H1 (cell line): ENCODE measurements around the gene PTPRO. TPM values are rescaled to one million over a fixed set of nuclear protein-coding genes. Genes with fewer than 3 reads are reported as not detected.

Experiments used
- CTCF ChIA-PET: fragments of 300-600 bp; sonication (Branson Sonifier 250); formaldehyde crosslinking; loops from one replicate; lab custom pipeline; 2021; ENCODE audit not compliant: partially characterized antibody; lab: Charles Lee
- POLR2A ChIA-PET: fragments of 300-600 bp; sonication (Branson Sonifier 250); formaldehyde crosslinking; loops from one replicate; lab custom pipeline; 2021; ENCODE audit warnings: inconsistent platforms; ENCODE audit not compliant: partially characterized antibody; lab: Charles Lee
- DNase-seq, 2 experiments: peaks; one replicate each; pipeline versions ENCODE4 v3.0.0 to v3.0.0-alpha.2; 2010 to 2022; ENCODE audit warnings: low spot score in 2 of 2, low read depth in 1 of 2, mixed read lengths in 1 of 2
- FAIRE-seq: peaks from 2 replicates; lab custom pipeline; 2011; peaks lifted over from hg19 to GRCh38; lab: Jason Lieb, UNC
- H2AFZ ChIP-seq: 2 replicates; pipeline ENCODE4 v1.8.1; 2012; ENCODE audit warnings: low read length, inconsistent platforms
- H2AK5ac ChIP-seq: 2 replicates; pipeline ENCODE4 v1.6.1; 2013; ENCODE audit warnings: low read depth, low read length
- H2BK120ac ChIP-seq: replicated peaks from 2 replicates; pipeline ENCODE3; 2013; ENCODE audit warnings: low read depth, low read length, inconsistent platforms
- H2BK12ac ChIP-seq: 2 replicates; pipeline ENCODE4 v1.6.1; 2013; ENCODE audit warnings: low read depth, low read length
- H2BK15ac ChIP-seq: 2 replicates; pipeline ENCODE4 v1.6.1; 2013; ENCODE audit warnings: low read length
- H2BK20ac ChIP-seq: 2 replicates; pipeline ENCODE4 v1.6.1; 2013; ENCODE audit warnings: low read length
- H2BK5ac ChIP-seq: 2 replicates; pipeline ENCODE4 v1.6.1; 2013; ENCODE audit warnings: low read depth, low read length
- H3K14ac ChIP-seq: 2 replicates; pipeline ENCODE4 v1.6.1; 2013; ENCODE audit warnings: inconsistent platforms; ENCODE audit not compliant: insufficient read length
- H3K18ac ChIP-seq: 2 replicates; pipeline ENCODE4 v1.6.1; 2013; ENCODE audit warnings: low read length; ENCODE audit errors: extremely low read depth
- H3K23ac ChIP-seq: 2 replicates; pipeline ENCODE4 v1.6.1; 2013; ENCODE audit warnings: inconsistent platforms; ENCODE audit not compliant: insufficient read length
- H3K23me2 ChIP-seq: 2 replicates; pipeline ENCODE4 v1.6.1; 2013; ENCODE audit warnings: low read depth, low read length
- H3K27ac ChIP-seq: 2 replicates; pipeline ENCODE4 v1.6.1; 2011; ENCODE audit warnings: low read depth, low read length, inconsistent platforms
- H3K27me3 ChIP-seq, 4 experiments: replicated peaks in 1 of 4; 1 replicate in 1 of 4; 2 replicates in 3 of 4; pipeline versions ENCODE4 v1.6.1 to v1.8.1; 2011 to 2013; ENCODE audit warnings: low read length in 3 of 4, mild to moderate bottlenecking in 3 of 4, inconsistent platforms in 2 of 4, mixed read lengths in 2 of 4, moderate library complexity in 1 of 4; ENCODE audit not compliant: control insufficient read depth in 3 of 4, insufficient read depth in 3 of 4; ENCODE audit errors: extremely low read depth in 1 of 4
- H3K36me3 ChIP-seq, 4 experiments: 2 replicates each; pipeline versions ENCODE4 v1.6.1 to v1.8.1; 2011 to 2013; ENCODE audit warnings: mild to moderate bottlenecking in 4 of 4, low read length in 3 of 4, moderate library complexity in 2 of 4, control low read depth in 1 of 4, inconsistent platforms in 1 of 4; ENCODE audit not compliant: insufficient read depth in 4 of 4, control insufficient read depth in 2 of 4
- H3K4ac ChIP-seq: replicated peaks from 2 replicates; pipeline ENCODE3; 2013; ENCODE audit warnings: low read length, low read depth, mixed read lengths, inconsistent platforms; ENCODE audit not compliant: insufficient read length
- H3K4me1 ChIP-seq, 4 experiments: replicated peaks in 1 of 4; 1 replicate in 1 of 4; 2 replicates in 3 of 4; pipeline versions ENCODE4 v1.6.1 to v1.8.1; 2011 to 2013; ENCODE audit warnings: low read length in 3 of 4, inconsistent platforms in 2 of 4, mixed read lengths in 1 of 4; ENCODE audit not compliant: insufficient read depth in 4 of 4, control insufficient read depth in 3 of 4
- H3K4me2 ChIP-seq, 2 experiments: 2 replicates each; pipeline versions ENCODE4 v1.6.1 to v1.8.1; 2011 to 2013; ENCODE audit warnings: low read depth in 2 of 2, low read length in 2 of 2, control low read depth in 1 of 2, inconsistent platforms in 1 of 2, mild to moderate bottlenecking in 1 of 2; ENCODE audit not compliant: insufficient read depth in 1 of 2
- H3K4me3 ChIP-seq, 4 experiments: fragments of 200-600, 300-600 bp in 1 of 4; sonication (generic), shearing (Covaris generic), sonication (Bioruptor Twin) in 1 of 4; 2 replicates each; pipeline versions ENCODE4 v1.5.1 to v1.8.1; 2011 to 2016; ENCODE audit warnings: low read length in 4 of 4, low read depth in 3 of 4, control low read depth in 2 of 4, inconsistent platforms in 2 of 4, mild to moderate bottlenecking in 2 of 4, mixed read lengths in 1 of 4, moderate library complexity in 1 of 4; ENCODE audit not compliant: insufficient read depth in 2 of 4; ENCODE audit errors: extremely low read depth in 1 of 4
- H3K56ac ChIP-seq: replicated peaks from 2 replicates; pipeline ENCODE3; 2013; ENCODE audit warnings: low read depth, mild to moderate bottlenecking, mixed read lengths, low read length, inconsistent platforms; ENCODE audit not compliant: insufficient read length
- H3K79me1 ChIP-seq: 2 replicates; pipeline ENCODE4 v1.6.1; 2013; ENCODE audit warnings: low read depth, low read length, control low read depth
- H3K79me2 ChIP-seq, 2 experiments: 2 replicates each; pipeline versions ENCODE4 v1.6.1 to v1.8.1; 2012 to 2013; ENCODE audit warnings: low read length in 2 of 2, mild to moderate bottlenecking in 2 of 2, inconsistent platforms in 1 of 2; ENCODE audit not compliant: insufficient read depth in 2 of 2, control insufficient read depth in 1 of 2
- H3K9ac ChIP-seq, 4 experiments: replicated peaks in 1 of 4; 1 replicate in 1 of 4; 2 replicates in 3 of 4; pipeline versions ENCODE4 v1.6.1 to v1.8.1; 2011 to 2013; ENCODE audit warnings: low read depth in 3 of 4, low read length in 3 of 4, control low read depth in 2 of 4, mild to moderate bottlenecking in 2 of 4, moderate library complexity in 2 of 4, inconsistent platforms in 1 of 4; ENCODE audit errors: extremely low read depth in 1 of 4
- H3K9me3 ChIP-seq, 2 experiments: 2 replicates each; pipeline versions ENCODE4 v1.6.1 to v1.8.1; 2012 to 2013; ENCODE audit warnings: mild to moderate bottlenecking in 2 of 2, moderate library complexity in 2 of 2, control low read depth in 1 of 2, inconsistent platforms in 1 of 2, low read depth in 1 of 2, low read length in 1 of 2, mixed read lengths in 1 of 2; ENCODE audit not compliant: insufficient read depth in 2 of 2
- H4K20me1 ChIP-seq, 2 experiments: replicated peaks in 1 of 2; 2 replicates each; pipeline versions ENCODE3 to v1.8.1; 2011 to 2013; ENCODE audit warnings: inconsistent platforms in 2 of 2, low read length in 2 of 2, mild to moderate bottlenecking in 1 of 2; ENCODE audit not compliant: insufficient read depth in 2 of 2, control insufficient read depth in 1 of 2
- H4K5ac ChIP-seq: 2 replicates; pipeline ENCODE4 v1.6.1; 2013; ENCODE audit warnings: low read length, low read depth, mixed read lengths, inconsistent platforms; ENCODE audit not compliant: insufficient read length
- H4K8ac ChIP-seq: 2 replicates; pipeline ENCODE4 v1.8.0; 2013; ENCODE audit warnings: mild to moderate bottlenecking, moderate library complexity, low read length, inconsistent platforms; ENCODE audit not compliant: insufficient read depth; ENCODE audit errors: extremely low read depth
- H4K91ac ChIP-seq: replicated peaks from 2 replicates; pipeline ENCODE3; 2013; ENCODE audit warnings: low read length, mixed read lengths, inconsistent platforms; ENCODE audit not compliant: insufficient read length
- CHD2 ChIP-seq: IDR thresholded peaks from 2 replicates; pipeline ENCODE4 v1.6.1; 2012; ENCODE audit warnings: low read length, improper control_type of control experiment
- GABPA ChIP-seq: IDR thresholded peaks from 2 replicates; pipeline ENCODE4 v1.6.1; 2011; ENCODE audit warnings: mild to moderate bottlenecking, low read length, moderate library complexity, borderline replicate concordance; ENCODE audit not compliant: insufficient read depth
- KDM5A ChIP-seq: fragments of 200-600 bp; IDR thresholded peaks from 2 replicates; pipeline ENCODE4 v1.7.1; 2012; ENCODE audit warnings: mild to moderate bottlenecking, low read length, inconsistent platforms, mixed read lengths
- NRF1 ChIP-seq: IDR thresholded peaks from 2 replicates; pipeline ENCODE4 v1.6.1; 2011; ENCODE audit warnings: mild to moderate bottlenecking, low read depth, low read length, improper control_type of control experiment
- PHF8 ChIP-seq: fragments of 200-600 bp; sonication (generic); conservative IDR thresholded peaks from 2 replicates; pipeline ENCODE4 v1.7.1; 2012; ENCODE audit warnings: low read depth, mild to moderate bottlenecking, inconsistent platforms, low read length, moderate library complexity
- ZNF274 ChIP-seq: IDR thresholded peaks from 2 replicates; pipeline ENCODE4 v1.7.0; 2012; ENCODE audit warnings: low read length, borderline replicate concordance; ENCODE audit errors: extremely low read depth
- polyA plus RNA-seq, 7 experiments: library from polyadenylated mRNA; depleted of rRNA in 3 of 7; stranded (reverse) in 5 of 7; unstranded in 2 of 7; fragments of >200 nt in 5 of 7; fragments of 200-250 nt in 2 of 7; gene quantifications; 1 replicate in 5 of 7; 2 replicates in 1 of 7; 4 replicates in 1 of 7; pipeline versions ENCODE4 v1.2.1 to v1.2.3, GENCODE V29; 2011 to 2013; ENCODE audit warnings: missing spikeins in 2 of 7, mixed read lengths in 2 of 7
- total RNA-seq: library from RNA; stranded (reverse); fragmentation: NEBNext Ultra II Directional; extraction: Animal tissue kit (Norgen Biotek cat#: 25700); gene quantifications from 2 replicates; pipeline ENCODE4 v1.2.1, GENCODE V29; 2021
- TF ChIP-seq, protein P1 (sequence below), 3 experiments: IDR thresholded peaks; 1 replicate in 2 of 3; 2 replicates in 1 of 3; pipeline versions ENCODE4 v1.5.1 to v1.6.1; 2011; ENCODE audit warnings: low read length in 3 of 3, mild to moderate bottlenecking in 3 of 3, inconsistent platforms in 2 of 3, low read depth in 1 of 3, moderate library complexity in 1 of 3; ENCODE audit not compliant: insufficient read depth in 1 of 3; ENCODE audit errors: control extremely low read depth in 1 of 3

Gene PTPRO
- total and polyA plus RNA-seq, 2 of the 8 experiments (the other 6 are each of a cell fraction or from before 2014, with no cell fraction given), result 0.73 to 1.7 TPM

DNA sequence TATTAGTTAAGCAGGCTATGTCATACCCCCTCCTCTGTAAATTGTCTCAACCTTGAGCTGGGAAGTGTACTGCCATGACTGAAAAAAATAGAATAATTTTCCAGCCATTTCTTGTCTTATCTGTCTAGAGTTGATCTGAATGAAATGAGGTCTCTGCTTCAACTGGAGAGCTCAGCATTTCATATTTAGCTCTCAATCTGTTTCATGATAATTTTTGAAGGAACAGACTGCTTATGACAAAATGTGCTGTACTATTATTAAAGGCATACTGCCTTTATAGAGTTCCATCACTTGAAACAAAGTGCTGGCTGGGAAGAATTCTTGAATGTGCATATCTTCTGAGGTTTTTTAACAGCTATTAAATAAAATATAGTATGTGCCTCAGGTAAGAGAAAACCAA lies 19.1 kb downstream of the PTPRO start:
- H2BK15ac ChIP-seq, result no peak overlapping the region
- H3K9ac ChIP-seq, result no peak overlapping the region
- H3K4me3 ChIP-seq, result no peak overlapping the region
- H2BK5ac ChIP-seq, result no peak overlapping the region
- H4K8ac ChIP-seq, result no peak overlapping the region
- no peak overlapping the region for H2AFZ ChIP-seq
- no peaks in the 10 kb centered on the region for H3K79me2 ChIP-seq
- no peaks in the 10 kb centered on the region for H3K9me3 ChIP-seq
- no peak for FAIRE-seq
- no peak overlapping the region for H3K4me2 ChIP-seq
- POLR2A ChIA-PET, result no interaction called here
- TF ChIP-seq KDM5A (no peak), CHD2 (no peak), ZNF274 (no peak), PHF8 (no peak), GABPA (no peak), NRF1 (no peak)
- TF ChIP-seq, protein P1, sequence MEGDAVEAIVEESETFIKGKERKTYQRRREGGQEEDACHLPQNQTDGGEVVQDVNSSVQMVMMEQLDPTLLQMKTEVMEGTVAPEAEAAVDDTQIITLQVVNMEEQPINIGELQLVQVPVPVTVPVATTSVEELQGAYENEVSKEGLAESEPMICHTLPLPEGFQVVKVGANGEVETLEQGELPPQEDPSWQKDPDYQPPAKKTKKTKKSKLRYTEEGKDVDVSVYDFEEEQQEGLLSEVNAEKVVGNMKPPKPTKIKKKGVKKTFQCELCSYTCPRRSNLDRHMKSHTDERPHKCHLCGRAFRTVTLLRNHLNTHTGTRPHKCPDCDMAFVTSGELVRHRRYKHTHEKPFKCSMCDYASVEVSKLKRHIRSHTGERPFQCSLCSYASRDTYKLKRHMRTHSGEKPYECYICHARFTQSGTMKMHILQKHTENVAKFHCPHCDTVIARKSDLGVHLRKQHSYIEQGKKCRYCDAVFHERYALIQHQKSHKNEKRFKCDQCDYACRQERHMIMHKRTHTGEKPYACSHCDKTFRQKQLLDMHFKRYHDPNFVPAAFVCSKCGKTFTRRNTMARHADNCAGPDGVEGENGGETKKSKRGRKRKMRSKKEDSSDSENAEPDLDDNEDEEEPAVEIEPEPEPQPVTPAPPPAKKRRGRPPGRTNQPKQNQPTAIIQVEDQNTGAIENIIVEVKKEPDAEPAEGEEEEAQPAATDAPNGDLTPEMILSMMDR (IDR thresholded peaks at IDR 0.05; ENCODE audit: control extremely low read depth in 1 of 3, insufficient read depth in 1 of 3, low read depth in 1 of 3, low read length in 3 of 3), result no peak
- H3K23ac ChIP-seq, result no peak overlapping the region
- CTCF ChIA-PET, result interaction anchor here (1.7 kb wide), 1 partner anchor 64 kb away, joined by 4 read pairs; no protein-coding TSS in a partner anchor
- H3K27me3 ChIP-seq, result peaks cover 0 to 1% (median 0%) of the 10 kb centered on the region in 4 experiments; a peak in 1 of 7 replicates
- no peak overlapping the region for H3K4ac ChIP-seq
- no peak overlapping the region for H2BK120ac ChIP-seq
- no peak overlapping the region for H4K91ac ChIP-seq
- no peaks in the 10 kb centered on the region for H3K79me1 ChIP-seq
- H3K18ac ChIP-seq, result no peak overlapping the region
- H4K20me1 ChIP-seq, result no peaks in the 10 kb centered on the region
- DNase-seq, result no peak
- no peak overlapping the region for H2AK5ac ChIP-seq
- no peak overlapping the region for H3K14ac ChIP-seq
- no peak overlapping the region for H4K5ac ChIP-seq
- H3K4me1 ChIP-seq, result no peaks in the 10 kb centered on the region
- no peaks in the 10 kb centered on the region for H3K36me3 ChIP-seq
- no peaks in the 10 kb centered on the region for H3K23me2 ChIP-seq
- no peak overlapping the region for H3K27ac ChIP-seq
- H2BK20ac ChIP-seq, result no peak overlapping the region
- no peak overlapping the region for H2BK12ac ChIP-seq
- H3K56ac ChIP-seq, result no peak overlapping the region
